HG02763 (cell line): ENCODE results near the gene FBXO41.

Experiments
- ATAC-seq: cut with Tn5 transposase; IDR thresholded peaks from one replicate; pipeline ENCODE4 v1.9.1; 2021; ENCODE audit warnings: mild to moderate bottlenecking, moderate library complexity; ENCODE audit not compliant: unreplicated experiment

The FBXO41 gene

GRCh38 chr2:73284296-73285158, at the start of gene FBXO41:
Gene FBXO41 (minus strand): TSS chr2:73284478. CDS start chr2:73269630, 14,848 bp downstream.
- ATAC-seq: peak; percentile 76

- ATAC-seq: no peak
Measured at GRCh38 chr2:73334045-73334444, 49.8 kb upstream of the FBXO41 start.

DNA sequence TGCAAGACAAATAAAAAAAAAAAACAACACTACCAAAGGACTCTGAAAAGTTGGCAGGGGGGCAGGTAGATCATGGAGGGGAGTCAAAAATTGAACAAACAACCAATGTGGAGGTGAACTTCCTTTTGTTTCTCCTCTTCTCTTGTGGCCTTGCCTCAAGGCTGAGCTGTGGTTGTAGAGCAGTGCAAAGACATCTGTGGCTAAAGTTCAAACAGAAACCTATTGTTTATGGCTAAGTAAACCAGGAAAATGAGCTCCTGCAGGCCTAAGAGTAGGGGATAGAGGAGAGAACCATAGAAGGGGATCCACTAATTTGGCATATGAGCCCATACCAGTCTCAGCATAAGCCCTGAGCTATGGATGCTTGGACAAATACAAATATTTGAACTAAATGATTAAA, 49.3 kb upstream of the FBXO41 start:
- no peak for ATAC-seq

DNA sequence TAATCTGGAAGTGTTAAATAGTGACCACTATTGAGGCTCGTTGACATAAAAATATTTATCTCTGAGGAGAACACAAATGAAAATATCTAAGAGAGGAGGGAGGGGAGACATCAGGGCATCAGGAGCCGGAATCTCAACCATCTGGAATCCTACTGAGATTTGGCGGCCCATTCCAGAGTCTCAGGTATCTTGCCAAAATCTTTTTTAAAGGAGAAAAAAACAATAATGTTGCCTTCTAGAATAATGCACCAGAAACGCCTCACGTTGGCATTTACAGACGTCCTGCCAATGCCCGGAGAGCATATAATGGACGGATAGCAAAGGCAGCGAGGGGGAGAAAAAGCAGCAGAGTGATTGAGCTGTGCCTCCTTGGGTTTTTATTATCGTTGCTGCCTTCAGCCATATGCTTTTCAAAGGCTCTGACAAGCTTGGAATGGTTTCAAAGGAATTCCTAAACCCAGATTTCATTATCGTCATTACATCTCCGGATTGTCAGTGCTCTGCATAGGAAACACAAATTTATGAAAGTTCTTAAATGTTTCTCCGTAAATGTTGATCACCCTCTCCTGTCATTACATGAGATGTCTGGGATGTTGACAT, 39.9 kb upstream of the FBXO41 start:
- no peak for ATAC-seq

- ATAC-seq: no peak
Measured at GRCh38 chr2:73323551-73323950, 39.3 kb upstream of the FBXO41 start.

GRCh38 chr2:73314441-73314840, 30.2 kb upstream of the FBXO41 start:
- no peak for ATAC-seq

- no peak for ATAC-seq
Measured at GRCh38 chr2:73307720-73308119, 23.4 kb upstream of the FBXO41 start.

GRCh38 chr2:73301636-73302035, 17.4 kb upstream of the FBXO41 start:
- no peak for ATAC-seq

DNA sequence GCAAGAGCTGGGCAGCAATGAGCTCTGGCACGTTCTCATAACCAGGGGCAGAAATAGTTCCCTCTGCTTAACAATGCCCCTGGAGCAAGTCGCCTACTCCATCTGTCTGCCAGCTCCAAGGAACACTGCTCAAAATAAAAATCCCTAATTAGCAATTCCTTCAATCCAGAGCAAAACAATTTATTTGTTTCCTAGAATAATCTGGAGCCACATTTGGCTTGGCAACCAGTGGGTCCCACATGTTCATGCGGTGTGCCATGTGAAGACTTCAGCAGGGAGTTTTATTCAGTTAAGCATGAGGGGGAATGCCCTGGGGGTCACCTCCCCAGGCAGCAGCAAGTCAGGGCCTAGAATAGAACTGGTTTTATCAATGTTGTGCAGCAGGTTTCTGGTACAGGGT, 16.6 kb upstream of the FBXO41 start:
- ATAC-seq: no peak

- no peak for ATAC-seq
Measured at GRCh38 chr2:73297586-73297985, 13.3 kb upstream of the FBXO41 start.

- no peak for ATAC-seq
Measured at GRCh38 chr2:73297151-73297559, 12.9 kb upstream of the FBXO41 start.

GRCh38 chr2:73295751-73296400, 11.6 kb upstream of the FBXO41 start:
- no peak for ATAC-seq

DNA sequence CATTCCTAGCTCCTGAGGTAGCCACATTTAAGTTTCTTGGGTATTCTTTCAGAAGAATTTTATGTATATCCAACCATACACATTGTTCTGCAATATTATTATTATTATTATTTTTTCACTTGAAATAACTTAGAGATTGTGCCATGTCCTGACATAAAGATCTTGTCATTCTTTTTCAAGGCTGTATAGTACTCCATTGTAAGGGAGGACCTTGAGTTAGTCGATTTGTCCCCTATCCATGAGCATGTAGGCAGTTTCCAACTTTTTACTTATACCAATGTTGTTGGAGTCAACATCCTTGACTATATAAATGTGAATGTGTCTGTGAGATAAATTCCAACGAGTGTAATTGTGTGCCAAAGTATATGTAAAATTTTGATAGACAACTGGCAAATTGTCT, 10.0 kb upstream of the FBXO41 start:
- no peak for ATAC-seq

- peak; percentile 84 for ATAC-seq
Measured at GRCh38 chr2:73293534-73294171, 9.4 kb upstream of the FBXO41 start, which contains the start of gene EGR4. Gene EGR4 (minus strand): TSS chr2:73293548. CDS start chr2:73293317, 231 bp downstream.

GRCh38 chr2:73292906-73293533, 8.7 kb upstream of the FBXO41 start:
- ATAC-seq: no peak

- ATAC-seq: no peak
Measured at GRCh38 chr2:73292316-73292905, 8.1 kb upstream of the FBXO41 start.

DNA sequence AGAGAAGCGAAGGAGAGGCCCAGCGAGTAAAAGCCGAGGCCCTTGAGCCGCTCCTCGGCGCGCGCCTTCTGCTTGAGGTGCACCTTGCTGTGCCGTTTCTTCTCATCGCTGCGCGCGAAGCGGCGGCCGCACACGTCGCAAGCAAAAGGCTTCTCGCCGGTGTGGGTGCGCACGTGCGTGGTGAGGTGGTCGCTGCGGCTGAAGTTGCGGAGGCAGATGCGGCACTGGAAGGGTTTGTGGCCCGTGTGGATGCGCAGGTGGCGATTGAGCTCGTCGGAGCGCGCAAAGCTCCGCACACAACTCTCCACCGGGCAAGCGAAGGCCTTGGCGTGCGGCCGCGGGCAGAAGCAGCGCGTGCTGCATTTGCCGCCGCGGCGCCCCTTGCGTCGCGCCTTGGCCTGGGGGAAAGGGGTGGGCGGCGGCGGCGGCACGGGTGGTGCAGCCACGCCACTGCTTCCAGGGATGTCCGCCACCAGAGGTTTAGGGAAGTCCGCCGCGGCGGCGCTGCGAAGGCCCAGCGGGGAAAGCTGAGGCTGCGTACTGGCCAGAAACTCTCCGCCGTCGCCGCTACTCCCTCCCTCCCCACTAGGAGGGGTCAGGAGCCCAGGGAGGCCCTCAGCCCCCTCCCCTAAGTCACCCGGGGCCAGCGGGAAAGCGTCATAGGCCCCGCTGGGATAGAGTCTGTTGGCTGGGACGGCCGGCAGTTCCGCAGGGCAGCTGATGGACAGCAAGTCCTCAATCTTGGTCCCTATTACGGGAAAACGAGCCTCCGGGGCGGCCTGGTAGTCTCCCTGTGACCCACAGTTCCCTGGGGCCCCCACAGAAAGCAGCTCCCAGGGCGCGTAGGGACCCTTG, 7.4 kb upstream of the FBXO41 start:
- no peak for ATAC-seq

DNA sequence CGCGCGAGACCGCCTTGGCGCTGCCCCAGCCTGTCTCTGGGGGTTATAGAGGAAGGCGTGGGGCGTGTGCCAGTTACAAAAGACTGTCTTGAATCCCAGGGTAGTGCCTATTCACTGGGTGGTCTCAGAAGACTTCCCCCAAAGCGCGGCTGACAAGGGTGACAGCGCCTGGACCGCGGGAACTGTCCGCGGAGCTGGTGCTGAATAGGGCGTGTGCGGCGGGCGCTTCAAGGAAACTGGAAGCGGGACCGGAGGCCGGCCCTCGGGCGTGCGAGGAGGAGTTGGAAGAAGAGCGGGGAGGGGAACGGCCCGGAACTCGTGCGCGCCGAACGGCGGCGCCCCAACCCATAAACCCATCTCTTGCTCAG, 6.8 kb upstream of the FBXO41 start:
- ATAC-seq: no peak

GRCh38 chr2:73290049-73290839, 6.0 kb upstream of the FBXO41 start:
- ATAC-seq: no peak
